ENCODE measurements around the gene CTSH.
"Not testable (repeated sequence)": the region's sequence is repeated elsewhere in the genome, so short reads cannot be mapped to it uniquely, and the experiment has no call there.

The CTSH gene

GRCh38 chr15:78921940-78922339 is 22.9 kb downstream of the CTSH start:
- DNase-seq: no peak

- DNase-seq: no peak
Observed at GRCh38 chr15:78921517-78921916, 23.3 kb downstream of the CTSH start.

GRCh38 chr15:78917888-78918287 is 27.0 kb downstream of the CTSH start:
- no peak for DNase-seq

GRCh38 chr15:78916088-78916487 is 28.8 kb downstream of the CTSH start:
- DNase-seq: no peak

GRCh38 chr15:78915341-78916087 is 29.3 kb downstream of the CTSH start:
- no peak for DNase-seq

GRCh38 chr15:78914027-78914764 is 30.6 kb downstream of the CTSH start:
- peak; percentile 28 for DNase-seq

GRCh38 chr15:78913012-78913411 is 31.8 kb downstream of the CTSH start:
- DNase-seq: no peak

- DNase-seq: no peak
Observed at GRCh38 chr15:78912316-78912715, 32.5 kb downstream of the CTSH start.

GRCh38 chr15:78910271-78910670 is 34.6 kb downstream of the CTSH start:
- DNase-seq: no peak

GRCh38 chr15:78909791-78910228 is 35.0 kb downstream of the CTSH start:
- peak; percentile 31 for DNase-seq

GRCh38 chr15:78909160-78909695 is 35.6 kb downstream of the CTSH start:
- no peak for DNase-seq

- no peak for DNase-seq
Observed at GRCh38 chr15:78907577-78907976, 37.3 kb downstream of the CTSH start.

GRCh38 chr15:78906316-78906620 is 38.6 kb downstream of the CTSH start:
- DNase-seq: peak; percentile 88

- no peak for DNase-seq
Observed at GRCh38 chr15:78904599-78905358, 40.1 kb downstream of the CTSH start.

- not testable (repeated sequence) for DNase-seq
Observed at GRCh38 chr15:78902281-78903032, 42.4 kb downstream of the CTSH start.

GRCh38 chr15:78900819-78901533 is 43.9 kb downstream of the CTSH start:
- DNase-seq: not testable (repeated sequence)

GRCh38 chr15:78898540-78898939 is 46.3 kb downstream of the CTSH start:
- no peak for DNase-seq

GRCh38 chr15:78895471-78895870 is 49.4 kb downstream of the CTSH start:
- no peak for DNase-seq

GRCh38 chr15:78893538-78893937 is 51.3 kb downstream of the CTSH start:
- no peak for DNase-seq

- DNase-seq: no peak
Observed at GRCh38 chr15:78889000-78889399, 55.8 kb downstream of the CTSH start.

- no peak for DNase-seq
Observed at GRCh38 chr15:78881681-78882080, 63.2 kb downstream of the CTSH start.

GRCh38 chr15:78880813-78881212 is 64.0 kb downstream of the CTSH start:
- DNase-seq: peak; percentile 58

All from fibroblast of skin of abdomen (primary cell).